Heart left ventricle (tissue), 13 donors: Measurements from ENCODE around the gene PRDM16.

Experiments
- CTCF ChIP-seq, 12 donors: fragments of 200-600 bp; sonication (generic) in 4 of 12; IDR thresholded peaks; one replicate each; pipeline versions ENCODE4 v1.5.0 to v1.8.0; 2018 to 2022; ENCODE audit warnings: antibody characterized with exemption in 12 of 12, mild to moderate bottlenecking in 5 of 12
- POLR2A ChIP-seq, 2 donors: fragments of 450-650 bp; IDR thresholded peaks; one replicate each; pipeline ENCODE4 v1.6.1; 2017; ENCODE audit warnings: antibody characterized with exemption in 2 of 2, mild to moderate bottlenecking in 2 of 2, moderate library complexity in 2 of 2
- donor health status: ischemic (EF 13 %, LVEDD 7.1; RV severe dilation, severe dysfunction).
- donor health status: DM: no; HTN: yes; CAD: no.
- donor health status: DM: no; HTN: no; CAD: no.
- donor health status: ischemic (EF 25% LVEDD 6.9; RV normal size, moderate dysfunction).
- donor health status: ischemic (EF 25% LVEDD 5.7; RV mildly dilated, moderate dysfunction).
- donor health status: ischemic (EF 35%, LVEDD 5.7; RV mildly dilated, moderate dysfunction).
- donor health status: nonischemic (EF 11% LVEDD 7.7; RV severe dilation, severe dysfunction).
- donor health status: DM: yes; HTN: yes; CAD: no.
- donor health status: PGD.
- donor health status: ischemic (EF 29% LVEDD 5.4; RV normal size, mild dysfunction).
- donor health status: nonischemic (EF 23%, LVEDD 6.1; RV moderate dilation, normal function).

GRCh38 chr1:3127738-3128137, 58.7 kb downstream of the PRDM16 start:
- no peak for TF ChIP-seq CTCF (IDR thresholded peaks at IDR 0.05)
- TF ChIP-seq POLR2A (IDR thresholded peaks at IDR 0.05) = no peak
